Pancreas (tissue), 10 donors: ENCODE data around the gene SMIM32. TPM values are rescaled to one million over a fixed set of nuclear protein-coding genes. Genes with fewer than 3 reads are reported as not detected.

Experiments used
- ATAC-seq, 4 donors: fragments of 200-7000 bp; cut with Tn5 transposase; one replicate each; pipeline versions ENCODE4 v1.8.0 to v1.9.1; 2020; ENCODE audit warnings: mild to moderate bottlenecking in 4 of 4, moderate library complexity in 4 of 4
- DNase-seq, 6 donors: peaks; one replicate each; pipeline ENCODE4 v3.0.0-alpha.2; 2020
- FAIRE-seq: peaks from 2 replicates; lab custom pipeline; 2012; peaks lifted over from hg19 to GRCh38; lab: Jason Lieb, UNC
- H3K27ac ChIP-seq, 4 donors: fragments of 200-600 bp; sonication (generic); 1 replicate in 3 of 4; 2 replicates in 1 of 4; pipeline versions ENCODE4 v1.5.0 to v1.8.0; 2020
- H3K27me3 ChIP-seq, 4 donors: fragments of 200-600 bp; one replicate each; pipeline ENCODE4 v1.8.0; 2021
- H3K36me3 ChIP-seq, 3 donors: fragments of 200-600 bp; sonication (generic) in 1 of 3; one replicate each; pipeline versions ENCODE4 v1.5.0 to v1.8.0; 2020 to 2021
- H3K4me1 ChIP-seq, 3 donors: fragments of 200-600 bp; one replicate each; pipeline ENCODE4 v1.8.0; 2021
- H3K4me3 ChIP-seq, 4 donors: fragments of 200-600 bp; sonication (generic) in 2 of 4; one replicate each; pipeline versions ENCODE4 v1.5.0 to v1.8.0; 2020 to 2021
- H3K9me3 ChIP-seq, 4 donors: fragments of 200-600 bp; one replicate each; pipeline ENCODE4 v1.8.0; 2021
- CTCF ChIP-seq, 4 donors: fragments of 200-600 bp; sonication (generic) in 3 of 4; IDR thresholded peaks; one replicate each; pipeline versions ENCODE4 v1.5.0 to v1.8.0; 2021; ENCODE audit warnings: antibody characterized with exemption in 4 of 4
- WGBS, 2 donors: extraction: QIAGEN DNeasy Blood & Tissue Kit; methylation state at CpG; one replicate each; pipeline ENCODE4 v1.1.7; 2013; 5-methylcytosine and 5-hydroxymethylcytosine counted together
- intact Hi-C, 3 donors: fragments of 100-400 bp; cut with DNase I; formaldehyde crosslinking; loops; one replicate each; pipeline versions ENCODE4 v1.11.1 to v1.14.2; 2022
- polyA plus RNA-seq, 2 donors: library from polyadenylated mRNA; stranded (reverse); fragments of 200-250 nt; gene quantifications; one replicate each; pipeline ENCODE4 v1.2.3, GENCODE V29; 2013
- total RNA-seq, 6 donors: library from RNA; stranded (reverse); fragmentation: NEBNext Ultra II Directional in 4 of 6; extraction: Animal tissue kit (Norgen Biotek cat#: 25700) in 4 of 6; gene quantifications; one replicate each; pipeline versions ENCODE4 v1.2.1 to v1.2.4, GENCODE V29; 2021 to 2023
- donor health status: healthy with polysubstance abuse.
- donor health status: DM: no; HTN: no; CAD: no; lungs with moderate emphysema.
- donor health status: DM: no; HTN: no; CAD: no.
- donor health status: control.
- donor health status: control.
- donor health status: Bipolar disorder and iron deficiency.
- donor health status: DM: yes; HTN: yes; CAD: no.
- donor health status: DM: no; HTN: no; CAD: no.
- donor health status: DM: no; HTN: no; CAD: no.
- donor health status: DM: yes; HTN: yes; CAD: no.

The SMIM32 gene
- total and polyA plus RNA-seq, 8 donors = 0.12 to 4.2 (median 0.43) TPM; not detected in 1

DNA sequence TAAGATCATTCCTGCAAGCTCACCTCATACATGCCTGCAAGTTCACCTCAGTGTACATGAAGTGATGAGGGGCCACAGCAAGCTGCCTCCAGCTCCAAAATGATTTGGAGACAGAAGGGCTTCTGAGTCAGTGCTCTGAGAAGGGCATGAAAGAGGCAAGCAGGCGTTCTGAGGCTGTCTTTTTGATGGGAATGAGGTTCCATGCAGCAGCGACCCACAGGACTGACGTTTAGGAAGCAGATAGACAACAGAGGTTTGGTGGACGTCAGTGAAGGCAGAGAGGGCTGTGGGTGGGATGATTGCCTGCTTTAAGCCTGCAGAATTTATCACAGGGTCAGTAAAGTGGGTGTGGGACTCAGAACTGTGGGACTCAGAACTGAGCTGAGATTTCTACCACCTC lies 8.9 kb upstream of the SMIM32 start:
- Histone ChIP-seq H3K36me3 (no peaks in the 10 kb centered on the region), H3K4me3 (no peak overlapping the region), H3K27me3 (no peaks in the 10 kb centered on the region), H3K27ac (no peak overlapping the region), H3K4me1 (no peaks in the 10 kb centered on the region), H3K9me3 (no peaks in the 10 kb centered on the region)
- no peak for DNase-seq
- TF ChIP-seq CTCF (IDR thresholded peaks at IDR 0.05) = no peak
- intact Hi-C loops = loop anchor here in 2 of 3 donors (10.0 kb wide), 1 partner anchor 317 kb away; no protein-coding TSS in a partner anchor
- ATAC-seq = no peak
- WGBS, 2 donors = 53% methylated on average over 4 of the region's 4 CpGs
- no peak for FAIRE-seq

GRCh38 chr5:136200761-136201160 lies 7.8 kb upstream of the SMIM32 start:
- TF ChIP-seq CTCF (IDR thresholded peaks at IDR 0.05) = no peak
- H3K27me3 ChIP-seq = no peaks in the 10 kb centered on the region
- DNase-seq = no peak
- intact Hi-C loops = loop anchor here in 2 of 3 donors (10.0 kb wide), 1 partner anchor 316 kb away; no protein-coding TSS in a partner anchor
- no peak overlapping the region for H3K27ac ChIP-seq
- H3K9me3 ChIP-seq = no peaks in the 10 kb centered on the region
- H3K4me3 ChIP-seq = no peak overlapping the region
- ATAC-seq = no peak
- FAIRE-seq = no peak
- H3K36me3 ChIP-seq = no peaks in the 10 kb centered on the region
- 45 to 62% methylated on average over 3 of the region's 3 CpGs for WGBS, 2 donors
- H3K4me1 ChIP-seq = no peaks in the 10 kb centered on the region

DNA sequence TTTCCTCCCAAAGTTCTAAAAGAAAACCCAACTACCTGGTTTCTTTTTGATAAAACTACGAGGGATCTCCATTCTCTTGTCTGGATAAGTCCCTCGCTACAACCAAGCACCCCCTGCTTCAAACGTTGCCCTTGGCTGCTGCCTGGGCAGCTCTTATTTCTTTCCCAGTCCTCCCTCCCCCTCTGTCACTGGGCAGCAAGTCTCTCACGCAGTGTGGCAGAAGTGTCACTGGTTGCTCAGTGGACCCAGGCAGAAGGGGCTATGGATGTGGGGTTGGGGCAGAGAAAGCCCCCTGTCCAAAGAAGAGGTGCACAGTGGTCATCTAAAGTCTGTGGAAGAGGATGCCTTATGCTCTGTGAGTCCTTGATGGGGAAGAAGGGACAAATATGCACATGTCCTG lies 7.2 kb upstream of the SMIM32 start:
- H3K9me3 ChIP-seq = no peaks in the 10 kb centered on the region
- no peaks in the 10 kb centered on the region for H3K36me3 ChIP-seq
- H3K4me1 ChIP-seq = no peaks in the 10 kb centered on the region
- no peak overlapping the region for H3K27ac ChIP-seq
- no peaks in the 10 kb centered on the region for H3K27me3 ChIP-seq
- intact Hi-C loops = loop anchor here in 2 of 3 donors (10.0 kb wide), 1 partner anchor 315 kb away; no protein-coding TSS in a partner anchor
- no peak overlapping the region for H3K4me3 ChIP-seq
- FAIRE-seq (no peak), ATAC-seq (no peak), DNase-seq (no peak)
- TF ChIP-seq CTCF (IDR thresholded peaks at IDR 0.05) = no peak
- WGBS, 2 donors = 48 to 49% methylated on average over 4 of the region's 4 CpGs

DNA sequence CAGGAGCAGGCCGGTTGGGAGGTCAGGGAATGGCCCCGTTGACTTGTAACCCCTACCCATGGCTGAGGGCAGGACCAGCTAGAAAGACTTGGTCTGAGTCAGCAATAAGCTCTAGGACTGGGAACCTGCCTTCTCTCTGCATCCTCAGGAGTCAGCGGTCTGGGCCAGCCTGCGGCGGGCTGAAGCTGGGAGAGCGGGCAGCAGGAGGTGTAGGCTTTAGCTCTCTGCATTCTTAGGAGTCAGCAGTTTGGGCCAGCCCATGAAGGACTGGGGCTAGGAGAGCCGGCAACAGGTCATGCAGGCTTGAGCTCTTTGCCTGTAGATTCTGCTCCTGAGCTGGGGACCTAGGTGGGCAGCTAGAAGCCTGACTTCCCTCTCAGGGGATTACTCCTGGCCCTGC lies 6.4 kb upstream of the SMIM32 start:
- no peaks in the 10 kb centered on the region for H3K36me3 ChIP-seq
- no peak for ATAC-seq
- 82 to 87% methylated on average over 7 of the region's 7 CpGs for WGBS, 2 donors
- DNase-seq = no peak
- FAIRE-seq = no peak
- no peaks in the 10 kb centered on the region for H3K4me1 ChIP-seq
- no peak overlapping the region for H3K4me3 ChIP-seq
- intact Hi-C loops = no loop called here
- H3K27ac ChIP-seq = no peak overlapping the region
- H3K9me3 ChIP-seq = no peaks in the 10 kb centered on the region
- TF ChIP-seq CTCF (IDR thresholded peaks at IDR 0.05) = no peak
- H3K27me3 ChIP-seq = no peaks in the 10 kb centered on the region

DNA sequence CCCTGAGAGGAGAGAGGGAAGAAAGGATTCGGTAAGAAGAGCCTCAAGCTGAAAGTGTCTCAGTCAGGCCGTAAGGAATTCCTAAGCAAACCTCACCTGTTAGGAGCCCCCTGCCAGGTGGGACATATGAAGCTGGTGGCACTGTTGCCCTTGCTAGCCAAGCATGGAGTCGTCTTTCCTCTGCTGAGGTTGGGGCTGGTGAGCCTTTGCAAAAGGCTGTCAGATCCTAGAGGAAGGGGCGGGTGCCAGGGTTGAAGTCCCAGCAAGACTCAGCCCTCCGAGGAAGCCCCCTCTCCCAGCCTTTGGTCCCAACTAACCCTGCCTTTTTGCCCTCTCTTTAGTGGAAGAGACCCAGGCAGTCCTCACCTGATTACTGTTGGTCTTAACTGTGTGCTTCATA lies 5.5 kb upstream of the SMIM32 start:
- no peak for TF ChIP-seq CTCF (IDR thresholded peaks at IDR 0.05)
- no peak for ATAC-seq
- no peak overlapping the region for H3K27ac ChIP-seq
- FAIRE-seq = no peak
- no peaks in the 10 kb centered on the region for H3K4me1 ChIP-seq
- no peaks in the 10 kb centered on the region for H3K27me3 ChIP-seq
- H3K9me3 ChIP-seq = no peaks in the 10 kb centered on the region
- intact Hi-C loops = no loop called here
- no peak overlapping the region for H3K4me3 ChIP-seq
- H3K36me3 ChIP-seq = no peaks in the 10 kb centered on the region
- WGBS, 2 donors = 68 to 72% methylated on average over 5 of the region's 5 CpGs
- no peak for DNase-seq
